Hepatocyte (in vitro differentiated cells): ENCODE data around the gene POU1F1. TPM values are rescaled to one million over a fixed set of nuclear protein-coding genes. Genes with fewer than 3 reads are reported as not detected.

Source experiments
- DNase-seq: peaks from one replicate; pipeline ENCODE4 v3.0.0-alpha.2; 2016; ENCODE audit warnings: low spot score
- H2AFZ ChIP-seq: fragments of 200-600 bp; sonication (generic); 2 replicates; pipeline ENCODE4 v1.6.0; 2016; ENCODE audit warnings: antibody characterized with exemption, mild to moderate bottlenecking
- H3K27ac ChIP-seq: fragments of 200-600 bp; sonication (generic); 2 replicates; pipeline ENCODE4 v1.5.1; 2016; ENCODE audit warnings: mild to moderate bottlenecking
- H3K27me3 ChIP-seq: fragments of 200-600 bp; sonication (generic); 2 replicates; pipeline ENCODE4 v1.6.1; 2016
- H3K36me3 ChIP-seq: fragments of 200-600 bp; sonication (generic); replicated peaks from 2 replicates; pipeline ENCODE4 v1.5.1; 2016; ENCODE audit warnings: low read depth; ENCODE audit not compliant: insufficient read depth
- H3K4me1 ChIP-seq: fragments of 200-600 bp; sonication (generic); 2 replicates; pipeline ENCODE4 v1.5.1; 2016; ENCODE audit warnings: mild to moderate bottlenecking, moderate library complexity; ENCODE audit not compliant: insufficient read depth
- H3K4me2 ChIP-seq: fragments of 200-600 bp; sonication (generic); 2 replicates; pipeline ENCODE4 v1.6.0; 2016
- H3K4me3 ChIP-seq: fragments of 200-600 bp; sonication (generic); 2 replicates; pipeline ENCODE4 v1.5.1; 2016; ENCODE audit warnings: mild to moderate bottlenecking
- H3K79me2 ChIP-seq: fragments of 200-600 bp; sonication (generic); 2 replicates; pipeline ENCODE4 v1.6.0; 2017; ENCODE audit warnings: mild to moderate bottlenecking
- H3K9me2 ChIP-seq: fragments of 200-600 bp; sonication (generic); replicated peaks from 2 replicates; pipeline ENCODE4 v1.6.0; 2017; ENCODE audit warnings: mild to moderate bottlenecking; ENCODE audit not compliant: insufficient read depth
- H3K9me3 ChIP-seq: fragments of 200-600 bp; sonication (generic); 2 replicates; pipeline ENCODE4 v1.5.1; 2016; ENCODE audit warnings: low read depth, mild to moderate bottlenecking
- H4K20me1 ChIP-seq: fragments of 200-600 bp; sonication (generic); 2 replicates; pipeline ENCODE4 v1.6.0; 2016; ENCODE audit warnings: mild to moderate bottlenecking; ENCODE audit not compliant: insufficient read depth, poor library complexity, severe bottlenecking
- CTCF ChIP-seq: fragments of 200-600 bp; sonication (generic); IDR thresholded peaks from 2 replicates; pipeline ENCODE4 v1.5.1; 2016; ENCODE audit warnings: antibody characterized with exemption, mild to moderate bottlenecking; ENCODE audit not compliant: poor library complexity
- EZH2 ChIP-seq: fragments of 200-600 bp; sonication (generic); IDR thresholded peaks from 2 replicates; pipeline ENCODE4 v1.6.1; 2016; ENCODE audit warnings: antibody characterized with exemption, mild to moderate bottlenecking, borderline replicate concordance
- EZH2phosphoT487 ChIP-seq: fragments of 200-600 bp; sonication (generic); IDR thresholded peaks from one replicate; pipeline ENCODE4 v1.6.1; 2018; ENCODE audit warnings: antibody characterized with exemption, mild to moderate bottlenecking, low read depth, moderate library complexity; ENCODE audit not compliant: unreplicated experiment, severe bottlenecking
- WGBS: methylation state at CpG from one replicate; pipeline ENCODE4 v1.1.6; 2016; ENCODE audit warnings: low lambda C conversion rate; ENCODE audit errors: missing lambda C conversion rate; 5-methylcytosine and 5-hydroxymethylcytosine counted together
- polyA plus RNA-seq: library from polyadenylated mRNA; unstranded; fragments of >200 nt; fragmentation: Nextera tagmentation; extraction: Ambion mirVana; gene quantifications from 2 replicates; pipeline ENCODE4 v1.2.1, GENCODE V29; 2016
- total RNA-seq: library from RNA; depleted of rRNA; stranded (reverse); fragments of >200 nt; gene quantifications from 2 replicates; pipeline ENCODE4 v1.2.3, GENCODE V29; 2014

POU1F1 gene
- total and polyA plus RNA-seq, 2 experiments from 2014 or later, result not detected

- peaks cover 22% of the 10 kb centered on the region for H3K79me2 ChIP-seq
- H3K4me2 ChIP-seq, result no peak overlapping the region
- no peaks in the 10 kb centered on the region for H3K4me1 ChIP-seq
- H3K36me3 ChIP-seq, result no peaks in the 10 kb centered on the region
- TF ChIP-seq EZH2phosphoT487 (no peak), EZH2 (no peak), CTCF (no peak)
- no peak for DNase-seq
- WGBS, result 89% methylated on average over 3 of the region's 3 CpGs
- H2AFZ ChIP-seq, result no peak overlapping the region
- H3K9me3 ChIP-seq, result no peaks in the 10 kb centered on the region
- no peaks in the 10 kb centered on the region for H3K9me2 ChIP-seq
- no peak overlapping the region for H3K27ac ChIP-seq
- H3K4me3 ChIP-seq, result no peak overlapping the region
- peaks cover 2% of the 10 kb centered on the region for H4K20me1 ChIP-seq
- H3K27me3 ChIP-seq, result no peaks in the 10 kb centered on the region
Measured at GRCh38 chr3:87246662-87247429, 29.5 kb downstream of the POU1F1 start.

- Histone ChIP-seq H4K20me1 (peaks cover 56% of the 10 kb centered on the region), H3K27ac (no peak overlapping the region), H3K4me1 (no peaks in the 10 kb centered on the region), H3K36me3 (no peaks in the 10 kb centered on the region), H2AFZ (no peak overlapping the region), H3K9me2 (no peaks in the 10 kb centered on the region), H3K79me2 (peaks cover 99% of the 10 kb centered on the region), H3K4me3 (no peak overlapping the region), H3K27me3 (no peaks in the 10 kb centered on the region), H3K4me2 (no peak overlapping the region), H3K9me3 (no peaks in the 10 kb centered on the region)
- no peak for TF ChIP-seq EZH2phosphoT487
- no peak for TF ChIP-seq CTCF
- WGBS, result 86% methylated on average over 1 of the region's 1 CpG
- no peak for DNase-seq
Measured at GRCh38 chr3:87236093-87236492, 40.3 kb downstream of the POU1F1 start.

- H3K27me3 ChIP-seq, result no peaks in the 10 kb centered on the region
- 96% methylated on average over 1 of the region's 1 CpG for WGBS
- H3K4me1 ChIP-seq, result peaks cover 2% of the 10 kb centered on the region
- DNase-seq, result no peak
- peaks cover 99% of the 10 kb centered on the region for H3K79me2 ChIP-seq
- no peaks in the 10 kb centered on the region for H3K9me2 ChIP-seq
- TF ChIP-seq EZH2, result no peak
- no peak for TF ChIP-seq CTCF
- TF ChIP-seq EZH2phosphoT487, result no peak
- H3K27ac ChIP-seq, result no peak overlapping the region
- H4K20me1 ChIP-seq, result peaks cover 74% of the 10 kb centered on the region
- H3K4me2 ChIP-seq, result no peak overlapping the region
- H2AFZ ChIP-seq, result no peak overlapping the region
- H3K36me3 ChIP-seq, result no peaks in the 10 kb centered on the region
- H3K4me3 ChIP-seq, result no peak overlapping the region
- H3K9me3 ChIP-seq, result no peaks in the 10 kb centered on the region
Measured at GRCh38 chr3:87233805-87234204, 42.6 kb downstream of the POU1F1 start.
